CD4-positive, alpha-beta T cell (primary cell): ENCODE data around the gene OR5H14. TPM values are rescaled to one million over a fixed set of nuclear protein-coding genes. Genes with fewer than 3 reads are reported as not detected.
"Not testable (repeated sequence)": the region's sequence is repeated elsewhere in the genome, so short reads cannot be mapped to it uniquely, and the experiment has no call there.

Experiments
- ATAC-seq: fragments of 200-7000 bp; cut with Tn5 transposase; one replicate; pipeline ENCODE4 v1.10.0; 2022; ENCODE audit warnings: mild to moderate bottlenecking; ENCODE audit not compliant: poor library complexity
- CTCF ChIA-PET: fragments of 350-600 bp; sonication (Branson Sonifier 250); formaldehyde crosslinking; loops from one replicate; lab custom pipeline; 2021; ENCODE audit warnings: antibody characterized with exemption, inconsistent platforms; lab: Charles Lee
- POLR2A ChIA-PET: fragments of 350-600 bp; sonication (Branson Sonifier 250); formaldehyde crosslinking; loops from one replicate; lab custom pipeline; 2021; ENCODE audit warnings: antibody characterized with exemption, inconsistent platforms; lab: Charles Lee
- DNase-seq, 14 experiments: peaks; one replicate each; pipeline ENCODE4 v3.0.0-alpha.2; 2013 to 2020; ENCODE audit warnings: mixed read lengths in 2 of 14
- H3K27ac ChIP-seq, 2 donors: one replicate each; pipeline versions ENCODE4 v1.5.1 to v1.7.0; 2013; ENCODE audit warnings: low read length in 2 of 2, low read depth in 1 of 2, mild to moderate bottlenecking in 1 of 2
- H3K27me3 ChIP-seq, 2 experiments: 1 replicate in 1 of 2; 2 replicates in 1 of 2; pipeline versions ENCODE4 v1.6.1 to v1.7.0; 2013; ENCODE audit warnings: low read length in 2 of 2, control low read depth in 1 of 2, mild to moderate bottlenecking in 1 of 2, moderate library complexity in 1 of 2; ENCODE audit not compliant: insufficient read depth in 2 of 2, control insufficient read depth in 1 of 2
- H3K36me3 ChIP-seq: one replicate; pipeline ENCODE4 v1.6.1; 2013; ENCODE audit warnings: low read length, control low read depth; ENCODE audit not compliant: insufficient read depth
- H3K4me1 ChIP-seq: one replicate; pipeline ENCODE4 v1.6.1; 2013; ENCODE audit warnings: low read length, control low read depth; ENCODE audit not compliant: insufficient read depth
- H3K4me3 ChIP-seq: one replicate; pipeline ENCODE4 v1.5.1; 2013; ENCODE audit warnings: mild to moderate bottlenecking, low read length, moderate library complexity
- H3K9me3 ChIP-seq, 2 experiments: 1 replicate in 1 of 2; 2 replicates in 1 of 2; pipeline versions ENCODE4 v1.6.1 to v1.7.0; 2013; ENCODE audit warnings: low read length in 2 of 2, mild to moderate bottlenecking in 2 of 2, control low read depth in 1 of 2, moderate library complexity in 1 of 2; ENCODE audit not compliant: control insufficient read depth in 1 of 2, insufficient read depth in 1 of 2
- H3K27ac Mint-ChIP-seq: one replicate; pipeline ENCODE4 v1.8.0; 2020; ENCODE audit warnings: mixed read lengths
- H3K27me3 Mint-ChIP-seq: one replicate; pipeline ENCODE4 v1.8.0; 2021; ENCODE audit warnings: mixed read lengths
- H3K36me3 Mint-ChIP-seq: one replicate; pipeline ENCODE4 v1.8.0; 2021; ENCODE audit warnings: low read depth, mixed read lengths
- H3K4me1 Mint-ChIP-seq: one replicate; pipeline ENCODE4 v1.8.0; 2021; ENCODE audit warnings: low read depth, mixed read lengths
- H3K4me3 Mint-ChIP-seq: one replicate; pipeline ENCODE4 v1.8.0; 2020; ENCODE audit warnings: mild to moderate bottlenecking, mixed read lengths
- H3K9me3 Mint-ChIP-seq: one replicate; pipeline ENCODE4 v1.8.0; 2020; ENCODE audit warnings: mixed read lengths
- intact Hi-C, 2 experiments: fragments of 100-400 bp; cut with DNase I in 1 of 2; cut with micrococcal nuclease in 1 of 2; formaldehyde crosslinking; loops; one replicate each; pipeline versions ENCODE4 v1.15.1 to v1.9.0; 2023 to 2025; cut with DNase I, micrococcal nuclease
- total RNA-seq, 174 experiments: library from RNA in 2 of 174; stranded (reverse) in 2 of 174; gene quantifications; one replicate each; pipeline ENCODE4 v1.2.3 and lab custom pipeline; 2021 to 2026
- TF ChIP-seq, protein P1 (sequence below): fragments of 200-600 bp; IDR thresholded peaks from one replicate; pipeline ENCODE4 v1.8.0; 2022; ENCODE audit warnings: antibody characterized with exemption, mild to moderate bottlenecking

The OR5H14 gene
- total RNA-seq, 2 experiments from 2014 or later, result not detected

DNA sequence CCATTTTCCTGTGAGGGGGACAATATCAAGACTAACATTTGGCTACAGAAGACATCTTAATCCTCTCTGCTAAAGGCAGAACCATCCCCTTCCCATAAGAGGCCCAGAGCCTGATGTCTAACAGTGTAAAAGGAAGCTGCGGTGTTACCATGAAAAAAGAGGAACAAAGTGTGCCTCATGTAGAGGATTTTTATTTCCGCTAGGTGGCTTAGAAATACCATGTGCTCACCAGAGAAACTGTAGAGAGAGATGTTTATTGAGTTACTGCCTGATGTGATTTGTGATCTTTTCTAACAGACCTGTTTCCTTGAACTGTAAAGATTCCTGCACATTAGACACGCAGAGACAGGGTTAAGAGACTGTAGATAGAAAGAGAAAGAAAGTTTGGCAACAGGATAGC, 41.3 kb downstream of the OR5H14 start:
- Histone ChIP-seq H3K4me1 (no peaks in the 10 kb centered on the region), H3K4me3 (no peak overlapping the region), H3K27me3 (no peaks in the 10 kb centered on the region), H3K36me3 (no peaks in the 10 kb centered on the region), H3K9me3 (no peaks in the 10 kb centered on the region), H3K27ac (no peak overlapping the region)
- intact Hi-C loops, result loop anchor here in 1 of 2 experiments (10.0 kb wide), 1 partner anchor 396 kb away; no protein-coding TSS in a partner anchor
- DNase-seq, result peak in 2 of 14 experiments; percentile 28 to 54
- no peaks in the 10 kb centered on the region for H3K9me3 Mint-ChIP-seq
- peaks cover 5% of the 10 kb centered on the region for H3K4me1 Mint-ChIP-seq
- no peak for ATAC-seq
- POLR2A ChIA-PET, result no interaction called here
- no peak overlapping the region for H3K4me3 Mint-ChIP-seq
- no peak overlapping the region for H3K27ac Mint-ChIP-seq
- H3K36me3 Mint-ChIP-seq, result no peaks in the 10 kb centered on the region
- TF ChIP-seq, protein P1, sequence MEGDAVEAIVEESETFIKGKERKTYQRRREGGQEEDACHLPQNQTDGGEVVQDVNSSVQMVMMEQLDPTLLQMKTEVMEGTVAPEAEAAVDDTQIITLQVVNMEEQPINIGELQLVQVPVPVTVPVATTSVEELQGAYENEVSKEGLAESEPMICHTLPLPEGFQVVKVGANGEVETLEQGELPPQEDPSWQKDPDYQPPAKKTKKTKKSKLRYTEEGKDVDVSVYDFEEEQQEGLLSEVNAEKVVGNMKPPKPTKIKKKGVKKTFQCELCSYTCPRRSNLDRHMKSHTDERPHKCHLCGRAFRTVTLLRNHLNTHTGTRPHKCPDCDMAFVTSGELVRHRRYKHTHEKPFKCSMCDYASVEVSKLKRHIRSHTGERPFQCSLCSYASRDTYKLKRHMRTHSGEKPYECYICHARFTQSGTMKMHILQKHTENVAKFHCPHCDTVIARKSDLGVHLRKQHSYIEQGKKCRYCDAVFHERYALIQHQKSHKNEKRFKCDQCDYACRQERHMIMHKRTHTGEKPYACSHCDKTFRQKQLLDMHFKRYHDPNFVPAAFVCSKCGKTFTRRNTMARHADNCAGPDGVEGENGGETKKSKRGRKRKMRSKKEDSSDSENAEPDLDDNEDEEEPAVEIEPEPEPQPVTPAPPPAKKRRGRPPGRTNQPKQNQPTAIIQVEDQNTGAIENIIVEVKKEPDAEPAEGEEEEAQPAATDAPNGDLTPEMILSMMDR, result no peak
- no peaks in the 10 kb centered on the region for H3K27me3 Mint-ChIP-seq
- CTCF ChIA-PET, result no interaction called here

DNA sequence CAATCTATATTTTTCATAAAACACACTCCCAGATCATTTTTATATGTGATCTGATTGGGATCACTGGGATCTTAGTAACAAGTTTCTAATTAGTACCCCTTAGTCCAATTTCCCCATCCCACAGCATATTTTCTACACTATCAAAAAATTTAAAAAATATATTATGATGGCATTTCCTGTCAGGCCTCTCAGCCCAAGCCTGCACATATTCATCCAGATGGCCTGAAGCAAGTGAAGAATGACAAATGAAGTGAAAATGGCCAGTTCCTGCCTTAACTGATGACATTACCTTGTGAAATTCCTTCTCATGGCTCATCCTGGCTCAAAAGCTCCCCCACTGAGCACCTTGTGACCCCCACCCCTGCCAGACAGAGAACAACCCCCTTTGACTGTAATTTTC, 43.6 kb downstream of the OR5H14 start:
- CTCF ChIA-PET, POLR2A ChIA-PET, H3K9me3 Mint-ChIP-seq, H3K9me3 ChIP-seq, H3K4me1 Mint-ChIP-seq, intact Hi-C loops, DNase-seq, H3K27me3 ChIP-seq, H3K36me3 ChIP-seq, H3K4me1 ChIP-seq, ATAC-seq, H3K27me3 Mint-ChIP-seq, H3K27ac ChIP-seq, H3K27ac Mint-ChIP-seq, H3K4me3 Mint-ChIP-seq, H3K4me3 ChIP-seq, H3K36me3 Mint-ChIP-seq: not testable (repeated sequence)

DNA sequence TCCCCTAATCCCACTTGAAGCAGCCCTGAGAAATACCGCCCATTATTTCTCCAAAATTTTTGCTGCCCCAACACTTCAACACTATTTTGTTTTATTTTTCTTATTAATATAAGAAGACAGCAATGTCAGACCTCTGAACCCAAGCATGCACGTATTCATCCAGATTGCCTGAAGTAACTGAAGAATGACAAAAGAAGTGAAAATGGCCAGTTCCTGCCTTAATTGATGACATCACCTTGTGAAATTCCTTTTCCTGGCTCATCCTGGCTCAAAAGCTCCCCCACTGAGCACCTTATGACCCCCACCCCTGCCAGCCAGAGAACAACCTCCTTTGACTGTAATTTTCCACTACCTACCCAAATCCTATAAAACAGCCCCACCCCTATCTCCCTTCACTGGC, 49.0 kb downstream of the OR5H14 start:
- POLR2A ChIA-PET, H3K9me3 Mint-ChIP-seq, H3K27me3 ChIP-seq, DNase-seq, ATAC-seq, H3K27ac ChIP-seq, intact Hi-C loops, H3K27me3 Mint-ChIP-seq, H3K27ac Mint-ChIP-seq, H3K4me3 ChIP-seq, CTCF ChIA-PET, H3K36me3 ChIP-seq, H3K9me3 ChIP-seq, H3K4me1 Mint-ChIP-seq, H3K4me3 Mint-ChIP-seq, H3K36me3 Mint-ChIP-seq, H3K4me1 ChIP-seq: not testable (repeated sequence)

DNA sequence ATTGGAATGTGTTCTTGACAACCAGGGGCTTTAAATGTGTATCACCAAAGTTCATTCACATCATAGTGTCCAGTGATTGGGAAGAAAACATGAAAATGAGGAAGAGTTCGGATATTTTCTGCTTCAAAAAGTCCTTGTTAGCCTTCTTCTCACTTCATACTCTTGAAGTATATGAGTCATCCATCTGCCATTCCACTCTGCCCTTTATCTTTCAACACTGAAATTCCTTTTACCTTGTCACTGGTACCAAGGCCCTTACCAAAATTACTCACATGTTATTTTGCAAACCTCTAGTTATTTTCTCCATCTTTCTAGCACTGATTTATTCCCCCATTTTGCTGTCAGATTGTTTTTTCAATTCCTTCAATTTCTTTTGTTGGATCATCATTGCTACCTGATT, 51.7 kb downstream of the OR5H14 start:
- H3K36me3 Mint-ChIP-seq, result no peaks in the 10 kb centered on the region
- intact Hi-C loops, result no loop called here

More for the DNA sequence above, 51.7 kb downstream of the OR5H14 start:
- Histone ChIP-seq H3K9me3 (no peaks in the 10 kb centered on the region), H3K4me3 (no peak overlapping the region), H3K36me3 (no peaks in the 10 kb centered on the region), H3K27me3 (no peaks in the 10 kb centered on the region), H3K4me1 (no peaks in the 10 kb centered on the region), H3K27ac (no peak overlapping the region)
- Mint-ChIP-seq H3K4me3 (no peak overlapping the region), H3K4me1 (no peaks in the 10 kb centered on the region), H3K27me3 (no peaks in the 10 kb centered on the region), H3K9me3 (no peaks in the 10 kb centered on the region), H3K27ac (no peak overlapping the region)
- TF ChIP-seq, protein P1, result no peak
- ATAC-seq, result no peak
- CTCF ChIA-PET, result no interaction called here
- no peak for DNase-seq
- POLR2A ChIA-PET, result no interaction called here

Other genes starting within 250 kb of the OR5H14 start
- gene RIOX2, start 175.0 kb upstream of the OR5H14 start, total RNA-seq, result 10 to 100 TPM; 13.1 to 13.5 TPM
- gene GABRR3, start 112.2 kb upstream of the OR5H14 start, total RNA-seq, result not detected
- not detected for gene OR5AC2, start 60.3 kb upstream of the OR5H14 start, total RNA-seq
- gene OR5H1, start 16.8 kb upstream of the OR5H14 start, total RNA-seq, result not detected
- not detected for gene OR5H15, start 19.2 kb downstream of the OR5H14 start, total RNA-seq
- not detected for gene OR5H6, start 116.8 kb downstream of the OR5H14 start, total RNA-seq
- gene OR5H2, start 135.0 kb downstream of the OR5H14 start, total RNA-seq, result not detected
- not detected for gene OR5K4, start 206.4 kb downstream of the OR5H14 start, total RNA-seq
- not detected for gene OR5K3, start 243.2 kb downstream of the OR5H14 start, total RNA-seq